H1 (cell line): Measurements from ENCODE around the gene ACTR6. TPM values are rescaled to one million over a fixed set of nuclear protein-coding genes. Genes with fewer than 3 reads are reported as not detected.

ENCODE experiments used
- CTCF ChIA-PET: fragments of 300-600 bp; sonication (Branson Sonifier 250); formaldehyde crosslinking; loops from one replicate; lab custom pipeline; 2021; ENCODE audit not compliant: partially characterized antibody; lab: Charles Lee
- POLR2A ChIA-PET: fragments of 300-600 bp; sonication (Branson Sonifier 250); formaldehyde crosslinking; loops from one replicate; lab custom pipeline; 2021; ENCODE audit warnings: inconsistent platforms; ENCODE audit not compliant: partially characterized antibody; lab: Charles Lee
- DNase-seq, 2 experiments: peaks; one replicate each; pipeline versions ENCODE4 v3.0.0 to v3.0.0-alpha.2; 2010 to 2022; ENCODE audit warnings: low spot score in 2 of 2, low read depth in 1 of 2, mixed read lengths in 1 of 2
- FAIRE-seq: peaks from 2 replicates; lab custom pipeline; 2011; peaks lifted over from hg19 to GRCh38; lab: Jason Lieb, UNC
- H2AFZ ChIP-seq: 2 replicates; pipeline ENCODE4 v1.8.1; 2012; ENCODE audit warnings: low read length, inconsistent platforms
- H2AK5ac ChIP-seq: 2 replicates; pipeline ENCODE4 v1.6.1; 2013; ENCODE audit warnings: low read depth, low read length
- H2BK120ac ChIP-seq: replicated peaks from 2 replicates; pipeline ENCODE3; 2013; ENCODE audit warnings: low read depth, low read length, inconsistent platforms
- H2BK12ac ChIP-seq: 2 replicates; pipeline ENCODE4 v1.6.1; 2013; ENCODE audit warnings: low read depth, low read length
- H2BK15ac ChIP-seq: 2 replicates; pipeline ENCODE4 v1.6.1; 2013; ENCODE audit warnings: low read length
- H2BK20ac ChIP-seq: 2 replicates; pipeline ENCODE4 v1.6.1; 2013; ENCODE audit warnings: low read length
- H2BK5ac ChIP-seq: 2 replicates; pipeline ENCODE4 v1.6.1; 2013; ENCODE audit warnings: low read depth, low read length
- H3K14ac ChIP-seq: 2 replicates; pipeline ENCODE4 v1.6.1; 2013; ENCODE audit warnings: inconsistent platforms; ENCODE audit not compliant: insufficient read length
- H3K18ac ChIP-seq: 2 replicates; pipeline ENCODE4 v1.6.1; 2013; ENCODE audit warnings: low read length; ENCODE audit errors: extremely low read depth
- H3K23ac ChIP-seq: 2 replicates; pipeline ENCODE4 v1.6.1; 2013; ENCODE audit warnings: inconsistent platforms; ENCODE audit not compliant: insufficient read length
- H3K23me2 ChIP-seq: 2 replicates; pipeline ENCODE4 v1.6.1; 2013; ENCODE audit warnings: low read depth, low read length
- H3K27ac ChIP-seq: 2 replicates; pipeline ENCODE4 v1.6.1; 2011; ENCODE audit warnings: low read depth, low read length, inconsistent platforms
- H3K27me3 ChIP-seq, 4 experiments: replicated peaks in 1 of 4; 1 replicate in 1 of 4; 2 replicates in 3 of 4; pipeline versions ENCODE4 v1.6.1 to v1.8.1; 2011 to 2013; ENCODE audit warnings: low read length in 3 of 4, mild to moderate bottlenecking in 3 of 4, inconsistent platforms in 2 of 4, mixed read lengths in 2 of 4, moderate library complexity in 1 of 4; ENCODE audit not compliant: control insufficient read depth in 3 of 4, insufficient read depth in 3 of 4; ENCODE audit errors: extremely low read depth in 1 of 4
- H3K36me3 ChIP-seq, 4 experiments: 2 replicates each; pipeline versions ENCODE4 v1.6.1 to v1.8.1; 2011 to 2013; ENCODE audit warnings: mild to moderate bottlenecking in 4 of 4, low read length in 3 of 4, moderate library complexity in 2 of 4, control low read depth in 1 of 4, inconsistent platforms in 1 of 4; ENCODE audit not compliant: insufficient read depth in 4 of 4, control insufficient read depth in 2 of 4
- H3K4ac ChIP-seq: replicated peaks from 2 replicates; pipeline ENCODE3; 2013; ENCODE audit warnings: low read length, low read depth, mixed read lengths, inconsistent platforms; ENCODE audit not compliant: insufficient read length
- H3K4me1 ChIP-seq, 4 experiments: replicated peaks in 1 of 4; 1 replicate in 1 of 4; 2 replicates in 3 of 4; pipeline versions ENCODE4 v1.6.1 to v1.8.1; 2011 to 2013; ENCODE audit warnings: low read length in 3 of 4, inconsistent platforms in 2 of 4, mixed read lengths in 1 of 4; ENCODE audit not compliant: insufficient read depth in 4 of 4, control insufficient read depth in 3 of 4
- H3K4me2 ChIP-seq, 2 experiments: 2 replicates each; pipeline versions ENCODE4 v1.6.1 to v1.8.1; 2011 to 2013; ENCODE audit warnings: low read depth in 2 of 2, low read length in 2 of 2, control low read depth in 1 of 2, inconsistent platforms in 1 of 2, mild to moderate bottlenecking in 1 of 2; ENCODE audit not compliant: insufficient read depth in 1 of 2
- H3K4me3 ChIP-seq, 4 experiments: fragments of 200-600, 300-600 bp in 1 of 4; sonication (generic), shearing (Covaris generic), sonication (Bioruptor Twin) in 1 of 4; 2 replicates each; pipeline versions ENCODE4 v1.5.1 to v1.8.1; 2011 to 2016; ENCODE audit warnings: low read length in 4 of 4, low read depth in 3 of 4, control low read depth in 2 of 4, inconsistent platforms in 2 of 4, mild to moderate bottlenecking in 2 of 4, mixed read lengths in 1 of 4, moderate library complexity in 1 of 4; ENCODE audit not compliant: insufficient read depth in 2 of 4; ENCODE audit errors: extremely low read depth in 1 of 4
- H3K56ac ChIP-seq: replicated peaks from 2 replicates; pipeline ENCODE3; 2013; ENCODE audit warnings: low read depth, mild to moderate bottlenecking, mixed read lengths, low read length, inconsistent platforms; ENCODE audit not compliant: insufficient read length
- H3K79me1 ChIP-seq: 2 replicates; pipeline ENCODE4 v1.6.1; 2013; ENCODE audit warnings: low read depth, low read length, control low read depth
- H3K79me2 ChIP-seq, 2 experiments: 2 replicates each; pipeline versions ENCODE4 v1.6.1 to v1.8.1; 2012 to 2013; ENCODE audit warnings: low read length in 2 of 2, mild to moderate bottlenecking in 2 of 2, inconsistent platforms in 1 of 2; ENCODE audit not compliant: insufficient read depth in 2 of 2, control insufficient read depth in 1 of 2
- H3K9ac ChIP-seq, 4 experiments: replicated peaks in 1 of 4; 1 replicate in 1 of 4; 2 replicates in 3 of 4; pipeline versions ENCODE4 v1.6.1 to v1.8.1; 2011 to 2013; ENCODE audit warnings: low read depth in 3 of 4, low read length in 3 of 4, control low read depth in 2 of 4, mild to moderate bottlenecking in 2 of 4, moderate library complexity in 2 of 4, inconsistent platforms in 1 of 4; ENCODE audit errors: extremely low read depth in 1 of 4
- H3K9me3 ChIP-seq, 2 experiments: 2 replicates each; pipeline versions ENCODE4 v1.6.1 to v1.8.1; 2012 to 2013; ENCODE audit warnings: mild to moderate bottlenecking in 2 of 2, moderate library complexity in 2 of 2, control low read depth in 1 of 2, inconsistent platforms in 1 of 2, low read depth in 1 of 2, low read length in 1 of 2, mixed read lengths in 1 of 2; ENCODE audit not compliant: insufficient read depth in 2 of 2
- H4K20me1 ChIP-seq, 2 experiments: replicated peaks in 1 of 2; 2 replicates each; pipeline versions ENCODE3 to v1.8.1; 2011 to 2013; ENCODE audit warnings: inconsistent platforms in 2 of 2, low read length in 2 of 2, mild to moderate bottlenecking in 1 of 2; ENCODE audit not compliant: insufficient read depth in 2 of 2, control insufficient read depth in 1 of 2
- H4K5ac ChIP-seq: 2 replicates; pipeline ENCODE4 v1.6.1; 2013; ENCODE audit warnings: low read length, low read depth, mixed read lengths, inconsistent platforms; ENCODE audit not compliant: insufficient read length
- H4K8ac ChIP-seq: 2 replicates; pipeline ENCODE4 v1.8.0; 2013; ENCODE audit warnings: mild to moderate bottlenecking, moderate library complexity, low read length, inconsistent platforms; ENCODE audit not compliant: insufficient read depth; ENCODE audit errors: extremely low read depth
- H4K91ac ChIP-seq: replicated peaks from 2 replicates; pipeline ENCODE3; 2013; ENCODE audit warnings: low read length, mixed read lengths, inconsistent platforms; ENCODE audit not compliant: insufficient read length
- ATF3 ChIP-seq: IDR thresholded peaks from 2 replicates; pipeline ENCODE4 v1.6.1; 2011; ENCODE audit warnings: low read depth, mild to moderate bottlenecking, low read length; ENCODE audit not compliant: insufficient read depth
- CBX5 ChIP-seq: fragments of 300-800, 300-1000 bp; sonication (generic); IDR thresholded peaks from 2 replicates; pipeline ENCODE4 v1.7.1; 2016; ENCODE audit warnings: antibody characterized with exemption, low read length, low read depth
- CHD2 ChIP-seq: IDR thresholded peaks from 2 replicates; pipeline ENCODE4 v1.6.1; 2012; ENCODE audit warnings: low read length, improper control_type of control experiment
- GABPA ChIP-seq: IDR thresholded peaks from 2 replicates; pipeline ENCODE4 v1.6.1; 2011; ENCODE audit warnings: mild to moderate bottlenecking, low read length, moderate library complexity, borderline replicate concordance; ENCODE audit not compliant: insufficient read depth
- PHF8 ChIP-seq: fragments of 200-600 bp; sonication (generic); conservative IDR thresholded peaks from 2 replicates; pipeline ENCODE4 v1.7.1; 2012; ENCODE audit warnings: low read depth, mild to moderate bottlenecking, inconsistent platforms, low read length, moderate library complexity
- RBBP5 ChIP-seq: IDR thresholded peaks from 2 replicates; pipeline ENCODE4 v1.7.1; 2012; ENCODE audit warnings: low read depth, mild to moderate bottlenecking, inconsistent platforms, low read length, moderate library complexity, borderline replicate concordance
- SIRT6 ChIP-seq: IDR thresholded peaks from one replicate; pipeline ENCODE4 v1.7.1; 2012; ENCODE audit warnings: low read length, inconsistent platforms
- SIX5 ChIP-seq: IDR thresholded peaks from 2 replicates; pipeline ENCODE4 v1.6.1; 2011; ENCODE audit warnings: mild to moderate bottlenecking, low read depth, low read length
- WGBS, 2 experiments: shearing (Covaris generic) in 1 of 2; methylation state at CpG; one replicate each; pipeline versions ENCODE4 v1.1.6 to v1.1.7; 2013 to 2015; ENCODE audit warnings: low lambda C conversion rate in 2 of 2, mixed read lengths in 2 of 2, inconsistent platforms in 1 of 2, low coverage in 1 of 2, missing lambda C conversion rate in 1 of 2; ENCODE audit not compliant: insufficient replicate concordance in 2 of 2, insufficient coverage in 1 of 2, insufficient read length in 1 of 2; ENCODE audit errors: extremely low coverage in 1 of 2, missing lambda C conversion rate in 1 of 2; 5-methylcytosine and 5-hydroxymethylcytosine counted together
- polyA plus RNA-seq, 7 experiments: library from polyadenylated mRNA; depleted of rRNA in 3 of 7; stranded (reverse) in 5 of 7; unstranded in 2 of 7; fragments of >200 nt in 5 of 7; fragments of 200-250 nt in 2 of 7; gene quantifications; 1 replicate in 5 of 7; 2 replicates in 1 of 7; 4 replicates in 1 of 7; pipeline versions ENCODE4 v1.2.1 to v1.2.3, GENCODE V29; 2011 to 2013; ENCODE audit warnings: missing spikeins in 2 of 7, mixed read lengths in 2 of 7
- total RNA-seq: library from RNA; stranded (reverse); fragmentation: NEBNext Ultra II Directional; extraction: Animal tissue kit (Norgen Biotek cat#: 25700); gene quantifications from 2 replicates; pipeline ENCODE4 v1.2.1, GENCODE V29; 2021

The ACTR6 gene
- total and polyA plus RNA-seq, 2 of the 8 experiments (the other 6 are each of a cell fraction or from before 2014, with no cell fraction given), result 10.2 to 36.8 TPM

GRCh38 chr12:100187068-100187467 lies 13.5 kb upstream of the ACTR6 start:
- no peak for TF ChIP-seq PHF8
- TF ChIP-seq SIX5, result no peak
- no peak for TF ChIP-seq CBX5
- TF ChIP-seq ATF3, result no peak
- TF ChIP-seq SIRT6, result no peak
- TF ChIP-seq RBBP5, result no peak
- TF ChIP-seq CHD2, result no peak
- no peak for TF ChIP-seq GABPA
- Histone ChIP-seq H3K27ac (no peak overlapping the region), H2BK5ac (no peak overlapping the region), H3K18ac (no peak overlapping the region), H2AFZ (no peak overlapping the region), H4K20me1 (no peaks in the 10 kb centered on the region), H3K79me1 (no peaks in the 10 kb centered on the region; the same call in 1 of the 2 replicates), H2BK15ac (no peak overlapping the region), H3K4ac (no peak overlapping the region), H3K4me2 (no peak overlapping the region), H3K14ac (no peak overlapping the region), H2BK120ac (no peak overlapping the region), H3K56ac (no peak overlapping the region), H2BK12ac (no peak overlapping the region), H3K23me2 (no peaks in the 10 kb centered on the region), H3K4me1 (peaks cover 0 to 2% (median 0%) of the 10 kb centered on the region in 4 experiments; a peak in 2 of 7 replicates), H3K27me3 (no peaks in the 10 kb centered on the region), H4K8ac (no peak overlapping the region), H3K36me3 (peaks cover 0 to 7% (median 1%) of the 10 kb centered on the region in 4 experiments; a peak in 3 of 8 replicates), H3K23ac (no peak overlapping the region), H3K4me3 (no peak overlapping the region), H4K91ac (no peak overlapping the region), H3K9ac (no peak overlapping the region), H2AK5ac (no peak overlapping the region), H3K9me3 (no peaks in the 10 kb centered on the region), H4K5ac (no peak overlapping the region), H2BK20ac (no peak overlapping the region), H3K79me2 (no peaks in the 10 kb centered on the region; a peak in 2 of 4 replicates)
- DNase-seq (no peak), FAIRE-seq (no peak)
- WGBS, 2 experiments, result 88% methylated on average over 5 of the region's 5 CpGs; no CpG with 5 or more reads in 1 of the 2 experiments
- POLR2A ChIA-PET, result interaction anchor here (0.9 to 1.0 kb wide), 2 partner anchors 9 to 13 kb away, joined by 3 read pairs; no protein-coding TSS in a partner anchor
- CTCF ChIA-PET, result interaction anchor here (1.2 to 3.6 kb wide), 4 partner anchors 8 to 33 kb away, joined by 4 to 15 read pairs (median 6); no protein-coding TSS in a partner anchor
